Globus pallidus (tissue), 1 donor: Measurements from ENCODE around the gene QRFPR.
"Not testable (repeated sequence)": the region's sequence is repeated elsewhere in the genome, so short reads cannot be mapped to it uniquely, and the experiment has no call there.

Experiments
- DNase-seq: peaks from one replicate; pipeline ENCODE4 v3.0.0-alpha.2; 2015; ENCODE audit warnings: low spot score

The QRFPR gene

GRCh38 chr4:121339307-121339706 is 41.5 kb downstream of the QRFPR start:
- DNase-seq = no peak

DNA sequence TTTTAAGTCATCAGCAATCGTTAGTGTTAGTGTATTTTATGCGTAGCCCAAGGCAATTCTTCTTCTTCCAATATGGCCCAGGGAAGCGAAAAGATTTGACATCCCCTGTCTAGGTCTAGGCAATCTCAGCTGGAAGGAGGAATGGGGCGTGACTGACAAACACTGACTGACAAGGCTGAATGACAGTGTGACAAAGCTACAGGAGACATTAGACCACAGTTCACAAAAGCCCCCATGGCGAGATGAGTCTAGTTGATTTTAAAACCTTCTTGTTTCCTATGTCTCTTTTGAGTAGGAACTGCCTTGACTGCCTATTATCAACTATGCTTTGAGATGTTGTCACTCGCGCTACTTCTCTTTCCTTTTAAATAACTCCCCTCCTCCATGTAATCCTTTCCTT is 42.3 kb downstream of the QRFPR start:
- DNase-seq = no peak

DNA sequence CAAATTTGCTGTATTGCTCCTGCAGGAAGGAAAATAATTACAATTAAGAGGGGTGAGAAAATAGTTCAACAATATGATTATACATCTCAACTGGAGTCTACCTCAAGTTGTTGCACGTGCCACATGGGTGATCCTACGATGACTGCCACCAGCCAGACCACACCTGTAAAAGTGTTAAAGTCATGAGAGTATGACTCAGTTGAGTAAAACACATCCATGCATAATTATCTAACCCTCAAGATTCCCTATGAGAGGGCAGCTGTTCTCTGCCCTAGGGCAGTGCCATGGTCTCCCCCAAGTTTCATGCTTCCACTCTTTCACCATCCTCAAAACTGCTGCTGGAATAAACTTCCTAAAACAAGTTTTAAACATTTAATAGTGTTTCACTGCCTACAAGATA is 44.1 kb downstream of the QRFPR start:
- DNase-seq = no peak

DNA sequence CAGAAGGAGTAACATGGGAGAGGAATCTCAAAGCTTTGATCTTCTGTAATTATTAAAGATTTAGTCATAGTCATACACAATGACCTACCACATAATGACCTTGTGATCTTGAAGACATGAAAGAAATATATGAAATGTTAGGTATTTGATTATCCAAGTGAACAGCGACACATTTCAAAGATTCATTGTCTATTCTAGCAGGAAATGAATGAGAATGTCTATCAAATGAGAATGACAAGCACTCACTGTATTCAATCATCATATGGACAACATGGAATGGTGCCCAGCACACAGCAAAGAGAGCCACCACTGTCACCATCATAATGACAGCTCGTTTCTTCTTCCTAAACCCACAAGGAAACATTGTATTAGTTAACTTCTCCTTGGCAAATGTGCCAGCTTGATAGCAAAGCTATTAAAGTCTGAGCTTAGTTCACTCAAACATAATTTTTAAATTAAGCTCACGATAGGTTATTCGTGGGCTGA is 50.6 kb downstream of the QRFPR start:
- DNase-seq = peak; percentile 71

GRCh38 chr4:121326597-121326996 is 54.2 kb downstream of the QRFPR start:
- no peak for DNase-seq

- DNase-seq = no peak
These were observed 56.5 kb downstream of the QRFPR start for GRCh38 chr4:121324331-121324730.

DNA sequence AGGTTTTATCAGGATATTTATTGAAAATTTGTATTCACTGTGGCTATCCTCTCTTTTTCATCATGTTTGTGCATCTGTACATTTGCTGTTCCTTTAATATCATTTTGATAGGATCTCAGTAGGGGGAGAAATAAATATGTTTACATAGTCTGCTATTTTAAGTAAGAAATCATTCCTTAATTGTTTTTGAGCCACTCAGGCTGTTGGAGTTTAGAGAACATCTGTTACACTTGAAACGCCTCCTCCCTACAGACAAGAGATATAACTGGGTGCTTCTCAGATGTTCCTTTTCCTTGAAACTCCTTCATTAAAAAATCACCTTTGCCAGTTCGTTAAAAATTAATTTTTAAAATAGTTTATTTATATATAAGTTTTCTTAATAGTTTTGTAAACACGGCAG is 59.4 kb downstream of the QRFPR start:
- DNase-seq = no peak

GRCh38 chr4:121316091-121316490 is 64.7 kb downstream of the QRFPR start:
- no peak for DNase-seq

DNA sequence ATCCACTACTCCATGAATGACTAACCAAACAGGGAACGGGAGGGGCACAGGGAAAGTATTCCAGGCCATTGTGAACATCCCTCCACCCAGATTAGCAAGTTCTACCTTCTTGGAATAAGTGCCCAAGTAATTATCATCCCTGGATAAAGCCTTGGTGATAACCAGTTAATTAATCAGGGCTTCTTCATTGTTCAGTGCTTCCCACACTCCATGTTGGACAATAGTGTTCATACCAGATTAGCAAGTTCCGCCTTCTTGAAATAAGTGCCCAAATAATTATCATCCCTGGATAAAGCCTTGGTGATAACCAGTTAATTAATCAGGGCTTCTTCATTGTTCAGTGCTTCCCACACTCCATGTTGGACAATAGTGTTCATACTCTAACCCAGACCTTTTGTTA is 67.4 kb downstream of the QRFPR start:
- not testable (repeated sequence) for DNase-seq

DNA sequence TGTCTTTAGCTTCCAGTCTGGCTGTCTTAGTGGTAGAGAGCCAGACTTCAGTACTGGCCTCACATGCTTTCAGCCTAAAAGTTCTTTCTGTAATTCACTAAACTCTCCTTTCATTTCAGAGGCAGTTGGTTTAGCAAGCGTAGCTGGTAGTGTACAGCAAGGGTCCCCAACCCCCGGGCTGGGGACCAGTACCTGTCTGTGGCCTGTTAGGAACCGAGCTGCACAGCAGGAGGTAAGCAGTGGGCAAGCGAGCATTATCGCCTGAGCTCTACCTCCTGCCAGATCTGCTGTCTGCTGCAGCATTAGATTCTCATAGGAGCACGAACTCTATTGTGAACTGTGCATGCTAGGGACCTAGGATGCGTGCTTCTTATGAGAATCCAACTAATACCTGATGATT is 72.0 kb downstream of the QRFPR start:
- no peak for DNase-seq

DNA sequence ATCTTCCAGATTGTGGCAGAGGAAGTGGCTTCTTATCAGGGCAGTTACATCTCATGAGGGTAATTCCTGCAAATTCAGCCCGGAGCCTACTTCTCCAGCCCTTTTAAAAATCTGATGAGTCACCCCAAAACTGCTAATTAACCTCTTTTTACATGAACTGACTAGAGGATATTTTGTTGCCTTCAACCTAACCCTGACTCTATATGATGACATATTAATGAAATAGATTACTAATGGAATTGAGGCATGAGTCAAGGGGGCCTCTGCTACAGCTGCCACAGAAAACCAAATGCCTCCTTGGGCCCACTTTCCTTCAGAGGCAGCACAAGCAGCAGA is 72.5 kb downstream of the QRFPR start:
- no peak for DNase-seq

DNA sequence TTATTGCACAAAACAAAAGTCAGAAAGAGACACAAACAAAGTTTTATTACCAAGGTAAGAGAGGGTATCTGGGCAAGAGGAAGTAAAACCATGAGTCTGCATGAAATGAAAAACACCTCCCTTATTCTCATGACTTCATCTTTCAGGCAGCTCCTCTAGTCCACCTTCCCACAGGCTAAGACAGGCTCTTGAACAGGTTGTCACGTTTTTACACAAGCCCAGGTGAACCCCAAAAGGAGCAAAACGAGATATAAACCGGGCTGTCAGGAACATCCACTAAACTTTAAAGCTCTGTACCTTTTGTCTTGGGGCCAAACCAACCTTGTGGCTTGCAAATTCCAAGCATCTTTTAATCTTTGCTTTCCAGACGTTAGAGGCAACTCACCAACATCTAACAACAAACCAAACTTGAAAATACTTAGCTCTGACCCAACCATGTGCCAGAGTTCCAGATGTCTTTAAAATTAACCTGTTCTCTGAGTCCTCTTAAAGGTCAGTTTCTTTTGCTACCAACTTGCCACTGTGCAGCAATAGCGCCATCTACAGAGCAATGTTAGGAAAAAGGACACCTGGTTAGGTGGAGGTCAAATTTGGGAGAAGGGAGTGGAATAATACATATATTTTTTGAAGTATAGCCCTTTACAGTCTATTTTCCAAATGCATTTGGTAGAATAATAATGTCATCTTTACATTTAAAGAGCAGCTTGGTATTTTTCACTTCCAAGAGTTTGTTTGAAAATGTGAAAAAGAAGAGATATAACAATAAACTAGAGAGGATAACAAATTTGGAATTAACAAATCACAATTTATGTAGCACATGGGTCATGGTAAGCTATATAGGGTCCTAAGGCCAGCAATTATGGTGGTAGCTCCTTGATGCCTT is 73.1 kb downstream of the QRFPR start:
- DNase-seq = no peak

- no peak for DNase-seq
These were observed 73.9 kb downstream of the QRFPR start for GRCh38 chr4:121306931-121307330.

DNA sequence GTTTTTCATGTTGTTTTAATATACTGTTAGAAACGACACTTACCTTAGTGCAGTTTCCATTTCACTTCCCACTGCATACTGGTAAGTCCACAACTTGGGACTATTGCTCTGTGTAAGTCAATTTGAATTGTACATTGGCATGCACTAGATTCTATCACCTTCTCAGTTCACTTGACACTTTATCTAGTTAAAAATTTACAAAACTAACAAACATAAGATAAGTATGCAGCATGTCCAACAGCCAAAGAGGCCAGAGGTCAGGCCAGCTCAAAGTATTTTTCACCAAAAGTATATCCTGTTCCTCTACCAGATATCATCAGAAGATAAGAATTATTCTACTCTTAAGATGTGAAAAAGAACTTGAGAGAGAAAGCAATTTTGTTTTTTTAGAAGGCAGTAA is 75.9 kb downstream of the QRFPR start:
- no peak for DNase-seq

GRCh38 chr4:121299367-121299766 is 81.5 kb downstream of the QRFPR start:
- DNase-seq = no peak

- no peak for DNase-seq
These were observed 97.5 kb downstream of the QRFPR start for GRCh38 chr4:121283319-121283718.

DNA sequence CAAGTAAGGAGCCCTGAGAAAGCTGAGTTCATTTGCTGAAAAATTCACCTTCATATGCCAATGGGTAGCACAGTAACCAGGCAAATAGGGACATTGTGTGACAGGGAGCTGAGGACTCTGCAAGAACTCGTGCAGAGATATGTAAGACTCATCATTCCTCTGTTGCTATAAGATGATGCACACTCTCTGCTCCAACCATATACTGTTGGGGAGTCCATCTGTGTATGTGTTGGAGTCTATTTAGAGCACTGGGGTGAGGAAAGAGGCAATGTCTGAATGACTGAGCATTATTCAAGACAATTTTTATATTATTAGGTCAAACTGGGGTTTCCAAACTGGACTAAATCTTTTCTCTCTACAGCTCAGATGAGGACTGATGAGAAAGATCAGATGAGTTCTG is 100.4 kb downstream of the QRFPR start:
- no peak for DNase-seq

GRCh38 chr4:121278811-121279368 is 101.9 kb downstream of the QRFPR start:
- DNase-seq = no peak
